Smooth muscle cell (in vitro differentiated cells): Measurements from ENCODE around the gene DDX46. TPM values are rescaled to one million over a fixed set of nuclear protein-coding genes. Genes with fewer than 3 reads are reported as not detected.
"Not testable (repeated sequence)": the region's sequence is repeated elsewhere in the genome, so short reads cannot be mapped to it uniquely, and the experiment has no call there.

Experiments used
- DNase-seq: peaks from one replicate; lab custom pipeline; 2025; ENCODE audit not compliant: unreplicated experiment; lab: John Stamatoyannopoulos, UW
- H2AFZ ChIP-seq: fragments of 200-600 bp; sonication (generic); 2 replicates; pipeline ENCODE4 v1.6.0; 2016; ENCODE audit warnings: antibody characterized with exemption, low read depth, mild to moderate bottlenecking
- H3F3A ChIP-seq: fragments of 200-600 bp; sonication (generic); 2 replicates; pipeline ENCODE4 v1.6.0; 2017; ENCODE audit warnings: antibody characterized with exemption, low read depth
- H3K27ac ChIP-seq: fragments of 200-600 bp; sonication (generic); 2 replicates; pipeline ENCODE4 v1.5.1; 2016; ENCODE audit warnings: low read depth, mild to moderate bottlenecking
- H3K27me3 ChIP-seq: fragments of 200-600 bp; sonication (generic); 2 replicates; pipeline ENCODE4 v1.6.1; 2016; ENCODE audit warnings: low read depth, mild to moderate bottlenecking
- H3K36me3 ChIP-seq: fragments of 200-600 bp; sonication (generic); 2 replicates; pipeline ENCODE4 v1.5.1; 2016; ENCODE audit warnings: low read depth
- H3K4me1 ChIP-seq: fragments of 200-600 bp; sonication (generic); 2 replicates; pipeline ENCODE4 v1.5.1; 2016; ENCODE audit warnings: low read depth
- H3K4me2 ChIP-seq: fragments of 200-600 bp; sonication (generic); 2 replicates; pipeline ENCODE4 v1.6.0; 2016; ENCODE audit warnings: mild to moderate bottlenecking
- H3K4me3 ChIP-seq: fragments of 200-600 bp; sonication (generic); 2 replicates; pipeline ENCODE4 v1.5.1; 2016; ENCODE audit warnings: mild to moderate bottlenecking
- H3K79me2 ChIP-seq: fragments of 200-600 bp; sonication (generic); 2 replicates; pipeline ENCODE4 v1.6.0; 2016; ENCODE audit warnings: low read depth, mild to moderate bottlenecking
- H3K9ac ChIP-seq: fragments of 200-600 bp; sonication (generic); 2 replicates; pipeline ENCODE4 v1.6.0; 2016; ENCODE audit warnings: low read depth
- H3K9me3 ChIP-seq: fragments of 200-600 bp; sonication (generic); replicated peaks from 2 replicates; pipeline ENCODE4 v1.5.1; 2016; ENCODE audit warnings: low read depth
- H4K20me1 ChIP-seq: fragments of 200-600 bp; sonication (generic); 2 replicates; pipeline ENCODE4 v1.6.0; 2016; ENCODE audit warnings: low read depth
- CTCF ChIP-seq: fragments of 200-600 bp; sonication (generic); IDR thresholded peaks from 2 replicates; pipeline ENCODE4 v1.5.1; 2017; ENCODE audit warnings: borderline replicate concordance, mild to moderate bottlenecking, antibody characterized with exemption; ENCODE audit not compliant: insufficient read depth, poor library complexity, severe bottlenecking
- WGBS: methylation state at CpG from one replicate; pipeline ENCODE4 v1.1.7; 2016; ENCODE audit warnings: low lambda C conversion rate; 5-methylcytosine and 5-hydroxymethylcytosine counted together
- polyA plus RNA-seq: library from polyadenylated mRNA; unstranded; fragments of >200 nt; fragmentation: Nextera tagmentation; extraction: Ambion mirVana; gene quantifications from 2 replicates; pipeline ENCODE4 v1.2.1, GENCODE V29; 2016
- total RNA-seq: library from RNA; depleted of rRNA; stranded (reverse); fragments of >200 nt; gene quantifications from 2 replicates; pipeline ENCODE4 v1.2.3, GENCODE V29; 2014

The DDX46 gene
- total and polyA plus RNA-seq, 2 experiments from 2014 or later, result 18.5 to 29.2 TPM

- peak overlapping the region; percentile 6 for H2AFZ ChIP-seq
- WGBS, result 5% methylated on average over 11 of the region's 11 CpGs
- peaks cover 8% of the 10 kb centered on the region for H3K4me1 ChIP-seq
- no peak for TF ChIP-seq CTCF
- H3K9me3 ChIP-seq, result no peaks in the 10 kb centered on the region
- peaks cover 19% of the 10 kb centered on the region for H3F3A ChIP-seq
- H3K79me2 ChIP-seq, result peaks cover 52% of the 10 kb centered on the region
- H3K27me3 ChIP-seq, result no peaks in the 10 kb centered on the region
- peaks cover 30% of the 10 kb centered on the region for H4K20me1 ChIP-seq
- peak overlapping the region; percentile 94 for H3K9ac ChIP-seq
- peak overlapping the region; percentile 94 for H3K27ac ChIP-seq
- DNase-seq, result no peak
- peak overlapping the region; percentile 93 for H3K4me2 ChIP-seq
- no peaks in the 10 kb centered on the region for H3K36me3 ChIP-seq
- peak overlapping the region; percentile 68 for H3K4me3 ChIP-seq
Observed at GRCh38 chr5:134846641-134846960, 88.0 kb downstream of the DDX46 start.

- not testable (repeated sequence) for H3K36me3 ChIP-seq, H3K4me2 ChIP-seq, H3K9ac ChIP-seq, H3K27ac ChIP-seq, H3K27me3 ChIP-seq, DNase-seq, H3K4me1 ChIP-seq, H2AFZ ChIP-seq, H3K9me3 ChIP-seq, H3K4me3 ChIP-seq
- Histone ChIP-seq H3K79me2 (peaks cover 81% of the 10 kb centered on the region), H3F3A (peaks cover 14% of the 10 kb centered on the region), H4K20me1 (peaks cover 57% of the 10 kb centered on the region)
- 94% methylated on average over 7 of the region's 7 CpGs for WGBS
Observed at GRCh38 chr5:134849434-134849933, 90.9 kb downstream of the DDX46 start.

- Histone ChIP-seq H3K4me2 (peak overlapping the region; percentile 28), H3K9me3 (no peaks in the 10 kb centered on the region), H3K4me1 (peaks cover 8% of the 10 kb centered on the region), H3K9ac (no peak overlapping the region), H2AFZ (no peak overlapping the region), H4K20me1 (peaks cover 74% of the 10 kb centered on the region), H3K27ac (peak overlapping the region; percentile 42), H3K36me3 (peaks cover 11% of the 10 kb centered on the region), H3F3A (peaks cover 9% of the 10 kb centered on the region), H3K4me3 (no peak overlapping the region), H3K79me2 (peaks cover 90% of the 10 kb centered on the region), H3K27me3 (no peaks in the 10 kb centered on the region)
- DNase-seq, result no peak
- 100% methylated on average over 1 of the region's 1 CpG for WGBS
- TF ChIP-seq CTCF, result peak; percentile 26
Observed at GRCh38 chr5:134851307-134851923, 92.8 kb downstream of the DDX46 start.

- not testable (repeated sequence) for H3K4me3 ChIP-seq, H3K27ac ChIP-seq, H3K9me3 ChIP-seq, H3K4me1 ChIP-seq, H2AFZ ChIP-seq, H3K27me3 ChIP-seq, H3K4me2 ChIP-seq, DNase-seq, H3F3A ChIP-seq, H3K9ac ChIP-seq
- Histone ChIP-seq H3K36me3 (peaks cover 36% of the 10 kb centered on the region), H3K79me2 (peaks cover 57% of the 10 kb centered on the region), H4K20me1 (peaks cover 73% of the 10 kb centered on the region)
- WGBS, result 96% methylated on average over 7 of the region's 7 CpGs
Observed at GRCh38 chr5:134856465-134856864, 97.9 kb downstream of the DDX46 start.

GRCh38 chr5:134857401-134857800 is 98.8 kb downstream of the DDX46 start:
- peaks cover 36% of the 10 kb centered on the region for H3K36me3 ChIP-seq
- H2AFZ ChIP-seq, result no peak overlapping the region
- peaks cover 64% of the 10 kb centered on the region for H4K20me1 ChIP-seq
- no peaks in the 10 kb centered on the region for H3K4me1 ChIP-seq
- no peaks in the 10 kb centered on the region for H3K9me3 ChIP-seq
- peaks cover 4% of the 10 kb centered on the region for H3F3A ChIP-seq
- H3K4me2 ChIP-seq, result no peak overlapping the region
- H3K27me3 ChIP-seq, result no peaks in the 10 kb centered on the region
- H3K79me2 ChIP-seq, result peaks cover 48% of the 10 kb centered on the region
- H3K4me3 ChIP-seq, result no peak overlapping the region
- no peak overlapping the region for H3K27ac ChIP-seq
- 94% methylated on average over 3 of the region's 3 CpGs for WGBS
- DNase-seq, result no peak
- H3K9ac ChIP-seq, result no peak overlapping the region
- TF ChIP-seq CTCF, result no peak
